SU-DHL-6 (cell line): ENCODE data around the gene TRIAP1.

Experiments used
- H2AFZ ChIP-seq: fragments of 200-600 bp; sonication (generic); 2 replicates; pipeline ENCODE4 v1.6.1; 2014; ENCODE audit warnings: low read depth, mild to moderate bottlenecking, moderate library complexity, mixed read lengths, antibody characterized with exemption, low read length; ENCODE audit not compliant: severe bottlenecking
- H3F3A ChIP-seq: fragments of 200-600 bp; shearing (Covaris generic); 2 replicates; pipeline ENCODE4 v1.6.0; 2016; ENCODE audit warnings: antibody characterized with exemption, mild to moderate bottlenecking; ENCODE audit not compliant: insufficient read depth
- H3K27ac ChIP-seq: fragments of 200-600 bp; sonication (generic); 2 replicates; pipeline ENCODE4 v1.5.1; 2016; ENCODE audit warnings: low read depth, mild to moderate bottlenecking, low read length, moderate library complexity, mixed read lengths
- H3K27me3 ChIP-seq: fragments of 200-600 bp; sonication (generic), shearing (Covaris generic); 2 replicates; pipeline ENCODE4 v1.6.0; 2014; ENCODE audit warnings: mild to moderate bottlenecking, low read length
- H3K36me3 ChIP-seq: fragments of 200-600 bp; sonication (generic); 2 replicates; pipeline ENCODE4 v1.6.1; 2014; ENCODE audit warnings: mild to moderate bottlenecking, low read length, mixed read lengths
- H3K4me2 ChIP-seq: fragments of 300-600, 200-600 bp; shearing (Covaris generic), sonication (generic); 2 replicates; pipeline ENCODE4 v1.6.0; 2014; ENCODE audit warnings: low read length, low read depth, mild to moderate bottlenecking; ENCODE audit not compliant: poor library complexity, severe bottlenecking
- H3K4me3 ChIP-seq: fragments of 200-600 bp; sonication (generic); 2 replicates; pipeline ENCODE4 v1.5.1; 2014; ENCODE audit warnings: antibody characterized with exemption, low read length, mild to moderate bottlenecking, mixed read lengths; ENCODE audit not compliant: insufficient read depth, poor library complexity, severe bottlenecking
- H3K79me2 ChIP-seq: fragments of 200-600 bp; sonication (generic); 2 replicates; pipeline ENCODE4 v1.6.1; 2014; ENCODE audit warnings: mild to moderate bottlenecking, low read length, moderate library complexity; ENCODE audit not compliant: insufficient read depth
- H3K9ac ChIP-seq: fragments of 200-600 bp; sonication (generic); 2 replicates; pipeline ENCODE4 v1.7.0; 2014; ENCODE audit warnings: mild to moderate bottlenecking, low read length
- H3K9me2 ChIP-seq: fragments of 200-600 bp; sonication (generic); replicated peaks from 2 replicates; pipeline ENCODE4 v1.6.1; 2014; ENCODE audit warnings: low read length; ENCODE audit not compliant: insufficient read depth
- H3K9me3 ChIP-seq: fragments of 200-600 bp; sonication (generic); 2 replicates; pipeline ENCODE4 v1.6.1; 2014; ENCODE audit warnings: low read length, mixed read lengths; ENCODE audit not compliant: insufficient read depth
- H4K20me1 ChIP-seq: fragments of 200-600 bp; sonication (generic); 2 replicates; pipeline ENCODE4 v1.6.1; 2014; ENCODE audit warnings: low read depth, mild to moderate bottlenecking, antibody characterized with exemption, low read length, moderate library complexity, mixed read lengths
- EZH2phosphoT487 ChIP-seq: fragments of 200-600 bp; sonication (generic), shearing (Covaris generic); conservative IDR thresholded peaks from 2 replicates; pipeline ENCODE4 v1.6.1; 2018; ENCODE audit warnings: mild to moderate bottlenecking, antibody characterized with exemption, low read length, moderate library complexity, mixed read lengths
- TF ChIP-seq, protein P1 (sequence below): fragments of 200-600 bp; sonication (generic); IDR thresholded peaks from one replicate; pipeline ENCODE4 v1.5.1; 2017; ENCODE audit warnings: antibody characterized with exemption, mild to moderate bottlenecking, low read length, moderate library complexity; ENCODE audit not compliant: insufficient read depth, poor library complexity, severe bottlenecking

The TRIAP1 gene

DNA sequence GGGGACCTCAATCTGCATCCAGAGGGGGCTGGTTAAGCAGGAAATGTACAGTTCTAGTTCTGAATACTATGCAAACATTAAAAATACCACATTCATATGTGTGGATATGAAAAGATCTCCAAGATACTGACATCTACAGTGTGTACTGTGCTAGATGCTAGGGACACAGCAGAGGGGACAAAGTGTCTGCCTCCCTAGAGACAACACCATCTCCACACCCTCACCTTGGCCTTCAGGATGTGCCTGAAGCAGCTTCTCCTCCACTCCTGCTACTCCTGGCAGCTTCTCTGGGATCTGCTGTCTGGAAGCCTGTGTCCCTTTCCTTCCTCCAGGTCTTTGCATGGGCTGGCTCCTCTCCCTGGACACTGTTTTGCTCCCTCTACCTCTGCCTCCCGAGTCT lies 34.0 kb upstream of the TRIAP1 start:
- no peak overlapping the region for H3K27ac ChIP-seq
- H3K36me3 ChIP-seq: no peaks in the 10 kb centered on the region
- H3F3A ChIP-seq: no peaks in the 10 kb centered on the region
- no peak for TF ChIP-seq EZH2phosphoT487
- TF ChIP-seq, protein P1, sequence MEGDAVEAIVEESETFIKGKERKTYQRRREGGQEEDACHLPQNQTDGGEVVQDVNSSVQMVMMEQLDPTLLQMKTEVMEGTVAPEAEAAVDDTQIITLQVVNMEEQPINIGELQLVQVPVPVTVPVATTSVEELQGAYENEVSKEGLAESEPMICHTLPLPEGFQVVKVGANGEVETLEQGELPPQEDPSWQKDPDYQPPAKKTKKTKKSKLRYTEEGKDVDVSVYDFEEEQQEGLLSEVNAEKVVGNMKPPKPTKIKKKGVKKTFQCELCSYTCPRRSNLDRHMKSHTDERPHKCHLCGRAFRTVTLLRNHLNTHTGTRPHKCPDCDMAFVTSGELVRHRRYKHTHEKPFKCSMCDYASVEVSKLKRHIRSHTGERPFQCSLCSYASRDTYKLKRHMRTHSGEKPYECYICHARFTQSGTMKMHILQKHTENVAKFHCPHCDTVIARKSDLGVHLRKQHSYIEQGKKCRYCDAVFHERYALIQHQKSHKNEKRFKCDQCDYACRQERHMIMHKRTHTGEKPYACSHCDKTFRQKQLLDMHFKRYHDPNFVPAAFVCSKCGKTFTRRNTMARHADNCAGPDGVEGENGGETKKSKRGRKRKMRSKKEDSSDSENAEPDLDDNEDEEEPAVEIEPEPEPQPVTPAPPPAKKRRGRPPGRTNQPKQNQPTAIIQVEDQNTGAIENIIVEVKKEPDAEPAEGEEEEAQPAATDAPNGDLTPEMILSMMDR: no peak
- no peaks in the 10 kb centered on the region for H3K9me3 ChIP-seq
- H3K9me2 ChIP-seq: no peaks in the 10 kb centered on the region
- no peak overlapping the region for H3K4me2 ChIP-seq
- H4K20me1 ChIP-seq: no peaks in the 10 kb centered on the region
- no peak overlapping the region for H3K4me3 ChIP-seq
- H3K79me2 ChIP-seq: no peaks in the 10 kb centered on the region
- no peaks in the 10 kb centered on the region for H3K27me3 ChIP-seq
- no peak overlapping the region for H2AFZ ChIP-seq
- H3K9ac ChIP-seq: no peak overlapping the region

DNA sequence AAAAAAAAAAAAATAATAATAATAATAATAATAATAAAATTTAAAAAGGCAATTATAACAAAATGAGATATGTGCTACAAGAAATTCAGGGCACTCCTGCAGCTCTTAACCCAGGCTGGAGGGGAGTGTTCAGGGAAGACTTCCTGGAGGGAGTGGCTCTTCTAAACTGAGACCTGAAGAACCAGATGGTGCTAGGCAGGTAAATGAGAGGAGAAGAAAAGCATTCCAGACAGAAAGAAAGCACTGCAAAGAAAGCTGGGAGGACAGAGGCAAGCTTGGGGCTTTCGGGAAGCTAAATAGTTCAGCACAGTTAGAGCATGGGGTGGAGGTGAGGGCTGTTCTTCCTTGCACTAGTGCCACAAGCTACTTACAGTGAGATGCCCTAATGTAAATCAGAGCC lies 33.3 kb upstream of the TRIAP1 start:
- Histone ChIP-seq H3F3A (no peaks in the 10 kb centered on the region), H3K36me3 (no peaks in the 10 kb centered on the region), H3K27ac (no peak overlapping the region), H3K27me3 (no peaks in the 10 kb centered on the region), H3K79me2 (peaks cover 3% of the 10 kb centered on the region; the same call in 1 of the 2 replicates), H4K20me1 (no peaks in the 10 kb centered on the region), H3K4me2 (no peak overlapping the region), H3K9me3 (no peaks in the 10 kb centered on the region), H2AFZ (no peak overlapping the region), H3K4me3 (no peak overlapping the region), H3K9ac (no peak overlapping the region), H3K9me2 (no peaks in the 10 kb centered on the region)
- TF ChIP-seq EZH2phosphoT487: no peak
- TF ChIP-seq, protein P1: no peak

DNA sequence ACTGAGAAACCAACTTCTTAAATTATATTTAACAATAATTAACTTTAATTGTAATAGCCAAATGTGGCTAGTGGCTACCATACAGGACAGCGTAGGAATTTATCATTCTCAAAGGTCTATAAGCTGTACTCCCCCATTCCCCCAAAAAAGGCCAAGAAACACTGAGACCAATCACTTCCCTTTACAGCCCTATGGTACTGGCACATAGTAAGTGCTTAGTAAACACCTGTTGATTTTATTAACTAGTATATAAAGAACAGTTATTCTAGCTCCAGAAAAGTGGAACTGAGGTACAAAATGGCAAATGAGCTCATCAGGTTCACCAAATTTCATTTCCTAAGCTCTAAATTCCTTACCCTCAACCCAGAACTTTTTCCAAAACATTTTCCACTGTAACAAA lies 29.5 kb upstream of the TRIAP1 start:
- H3K9me3 ChIP-seq: no peaks in the 10 kb centered on the region
- peaks cover 12% of the 10 kb centered on the region; the same call in 1 of the 2 replicates for H3K79me2 ChIP-seq
- peaks cover 7% of the 10 kb centered on the region; the same call in 1 of the 2 replicates for H3F3A ChIP-seq
- peaks cover 2% of the 10 kb centered on the region; the same call in 1 of the 2 replicates for H3K36me3 ChIP-seq
- H3K9me2 ChIP-seq: no peaks in the 10 kb centered on the region
- H3K9ac ChIP-seq: no peak overlapping the region
- no peak overlapping the region for H3K4me3 ChIP-seq
- no peaks in the 10 kb centered on the region for H3K27me3 ChIP-seq
- TF ChIP-seq, protein P1: no peak
- TF ChIP-seq EZH2phosphoT487: no peak
- H3K4me2 ChIP-seq: no peak overlapping the region
- H4K20me1 ChIP-seq: no peaks in the 10 kb centered on the region
- H2AFZ ChIP-seq: no peak overlapping the region
- H3K27ac ChIP-seq: no peak overlapping the region

DNA sequence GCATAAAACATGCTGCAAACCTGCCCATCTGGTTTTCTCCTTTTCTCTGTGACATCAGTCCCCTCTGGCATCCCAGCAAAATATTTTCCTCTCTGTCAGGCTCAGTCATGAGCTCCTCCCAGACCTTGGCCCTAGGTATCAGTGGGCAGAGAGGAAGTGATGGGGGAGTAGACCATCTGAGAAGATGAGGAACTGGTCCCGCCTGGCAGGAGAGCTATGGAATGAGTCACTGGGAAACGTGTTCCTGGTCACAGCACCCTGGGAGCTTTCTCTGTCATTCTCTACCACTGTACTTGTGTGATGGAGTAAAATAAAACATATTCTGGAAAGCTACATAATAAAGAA lies 28.4 kb upstream of the TRIAP1 start:
- Histone ChIP-seq H4K20me1 (no peaks in the 10 kb centered on the region), H3K27ac (no peak overlapping the region), H3K79me2 (peaks cover 12% of the 10 kb centered on the region; the same call in 1 of the 2 replicates), H2AFZ (no peak overlapping the region), H3F3A (peaks cover 7% of the 10 kb centered on the region; the same call in 1 of the 2 replicates), H3K4me2 (no peak overlapping the region), H3K9ac (no peak overlapping the region), H3K9me2 (no peaks in the 10 kb centered on the region), H3K4me3 (no peak overlapping the region), H3K9me3 (no peaks in the 10 kb centered on the region), H3K36me3 (peaks cover 2% of the 10 kb centered on the region; the same call in 1 of the 2 replicates), H3K27me3 (no peaks in the 10 kb centered on the region)
- TF ChIP-seq, protein P1: no peak
- no peak for TF ChIP-seq EZH2phosphoT487
